ENCODE data around the gene SUPT6H. TPM values are rescaled to one million over a fixed set of nuclear protein-coding genes. Genes with fewer than 3 reads are reported as not detected.
"Not testable (repeated sequence)": the region's sequence is repeated elsewhere in the genome, so short reads cannot be mapped to it uniquely, and the experiment has no call there.

The SUPT6H gene
- total and polyA plus RNA-seq, 2 of the 8 experiments (the other 6 are each of a cell fraction or from before 2014, with no cell fraction given): 32.0 to 59.9 TPM

DNA sequence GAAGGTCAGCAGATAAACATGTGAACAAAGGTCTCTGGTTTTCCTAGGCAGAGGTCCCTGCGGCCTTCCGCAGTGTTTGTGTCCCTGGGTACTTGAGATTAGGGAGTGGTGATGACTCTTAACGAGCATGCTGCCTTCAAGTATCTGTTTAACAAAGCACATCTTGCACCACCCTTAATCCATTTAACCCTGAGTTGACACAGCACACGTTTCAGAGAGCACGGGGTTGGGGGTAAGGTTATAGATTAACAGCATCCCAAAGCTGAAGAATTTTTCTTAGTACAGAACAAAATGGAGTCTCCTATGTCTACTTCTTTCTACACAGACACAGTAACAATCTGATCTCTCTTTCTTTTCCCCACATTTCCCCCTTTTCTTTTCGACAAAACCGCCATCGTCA, 3.7 kb upstream of the SUPT6H start:
- not testable (repeated sequence) for H3K23ac ChIP-seq (ENCODE audit: insufficient read length); H3K4me1 ChIP-seq (replicated peaks in 1 of 4; ENCODE audit: control insufficient read depth in 3 of 4, insufficient read depth in 4 of 4, low read length in 3 of 4); H2BK5ac ChIP-seq (ENCODE audit: low read depth, low read length); H4K8ac ChIP-seq (ENCODE audit: extremely low read depth, insufficient read depth, low read length); H2BK12ac ChIP-seq (ENCODE audit: low read depth, low read length); H3K4ac ChIP-seq (replicated peaks; ENCODE audit: insufficient read length, low read depth, low read length); H4K91ac ChIP-seq (replicated peaks; ENCODE audit: insufficient read length, low read length); H4K20me1 ChIP-seq (replicated peaks in 1 of 2; ENCODE audit: control insufficient read depth in 1 of 2, insufficient read depth in 2 of 2, low read length in 2 of 2); H2BK20ac ChIP-seq (ENCODE audit: low read length); H3K27me3 ChIP-seq (replicated peaks in 1 of 4; ENCODE audit: control insufficient read depth in 3 of 4, extremely low read depth in 1 of 4, insufficient read depth in 3 of 4, low read length in 3 of 4); H2AFZ ChIP-seq (ENCODE audit: low read length); FAIRE-seq; H3K27ac ChIP-seq (ENCODE audit: low read depth, low read length); H4K5ac ChIP-seq (ENCODE audit: insufficient read length, low read depth, low read length); H3K23me2 ChIP-seq (ENCODE audit: low read depth, low read length); H3K56ac ChIP-seq (replicated peaks; ENCODE audit: insufficient read length, low read depth, low read length); H2BK120ac ChIP-seq (replicated peaks; ENCODE audit: low read depth, low read length); H3K18ac ChIP-seq (ENCODE audit: extremely low read depth, low read length); H3K4me3 ChIP-seq (ENCODE audit: extremely low read depth in 1 of 4, insufficient read depth in 2 of 4, low read depth in 3 of 4, low read length in 4 of 4); H3K9ac ChIP-seq (replicated peaks in 1 of 4; ENCODE audit: extremely low read depth in 1 of 4, low read depth in 3 of 4, low read length in 3 of 4); H2AK5ac ChIP-seq (ENCODE audit: low read depth, low read length); H2BK15ac ChIP-seq (ENCODE audit: low read length); H3K79me1 ChIP-seq (ENCODE audit: low read depth, low read length); H3K14ac ChIP-seq (ENCODE audit: insufficient read length); DNase-seq (ENCODE audit: low read depth in 1 of 2, low spot score in 2 of 2); H3K4me2 ChIP-seq (ENCODE audit: insufficient read depth in 1 of 2, low read depth in 2 of 2, low read length in 2 of 2)
- POLR2A ChIA-PET (ENCODE audit: partially characterized antibody): interaction anchor here (1.0 kb wide), 1 partner anchor 11 kb away, joined by 3 read pairs; no protein-coding TSS in a partner anchor
- H3K9me3 ChIP-seq (ENCODE audit: insufficient read depth in 2 of 2, low read depth in 1 of 2, low read length in 1 of 2): peaks cover 0 to 17% of the 10 kb centered on the region in 2 experiments; a peak in 3 of 4 replicates
- H3K36me3 ChIP-seq (ENCODE audit: control insufficient read depth in 2 of 4, insufficient read depth in 4 of 4, low read length in 3 of 4): peaks cover 0 to 25% (median 9%) of the 10 kb centered on the region in 4 experiments; a peak in 5 of 8 replicates
- H3K79me2 ChIP-seq (ENCODE audit: control insufficient read depth in 1 of 2, insufficient read depth in 2 of 2, low read length in 2 of 2): peaks cover 16 to 44% of the 10 kb centered on the region in 2 experiments; a peak in 3 of 4 replicates
- whole genome bisulfite sequencing, 2 experiments (ENCODE audit: extremely low coverage in 1 of 2, insufficient coverage in 1 of 2, insufficient read length in 1 of 2, insufficient replicate concordance in 2 of 2, low coverage in 1 of 2, low lambda C conversion rate in 2 of 2, missing lambda C conversion rate in 1 of 2): 97% methylated on average over 2 of the region's 8 CpGs; no CpG with 5 or more reads in 1 of the 2 experiments
- CTCF ChIA-PET (ENCODE audit: partially characterized antibody): interaction anchor here (0.6 to 1.5 kb wide), 3 partner anchors 10 to 54 kb away, joined by 3 read pairs; no protein-coding TSS in a partner anchor

Measured in H1 (cell line).